BJ (cell line): ENCODE results near the gene HAPLN2. TPM values are rescaled to one million over a fixed set of nuclear protein-coding genes. Genes with fewer than 3 reads are reported as not detected.

Experiments used
- CTCF ChIA-PET: fragments of 350-600 bp; formaldehyde crosslinking; extraction: SDS; loops from one replicate; lab custom pipeline; 2021; ENCODE audit warnings: antibody characterized with exemption, inconsistent platforms; lab: Yijun Ruan, JAX
- POLR2A ChIA-PET: fragments of 300-600 bp; sonication (Branson Sonifier 250); formaldehyde crosslinking; extraction: SDS; loops from one replicate; lab custom pipeline; 2021; ENCODE audit warnings: antibody characterized with exemption; lab: Charles Lee
- DNase-seq: peaks from one replicate; pipeline ENCODE4 v3.0.0-alpha.2; 2011; ENCODE audit warnings: low read depth
- H3K27me3 ChIP-seq: 2 replicates; pipeline ENCODE4 v1.6.0; 2011; ENCODE audit warnings: low read length; ENCODE audit not compliant: control insufficient read depth, insufficient read depth
- H3K36me3 ChIP-seq: 2 replicates; pipeline ENCODE4 v1.5.1; 2011; ENCODE audit warnings: low read length; ENCODE audit not compliant: control insufficient read depth, insufficient read depth
- H3K4me3 ChIP-seq: 2 replicates; pipeline ENCODE4 v1.5.1; 2011; ENCODE audit warnings: low read depth, mild to moderate bottlenecking, control low read depth, low read length
- polyA plus RNA-seq: library from polyadenylated mRNA; depleted of rRNA; stranded (reverse); fragments of >200 nt; gene quantifications from 2 replicates; pipeline ENCODE4 v1.2.3, GENCODE V29; 2011
- TF ChIP-seq, protein P1 (sequence below): IDR thresholded peaks from 2 replicates; pipeline ENCODE4 v1.5.1; 2011; ENCODE audit warnings: low read depth, mild to moderate bottlenecking, control low read depth, inconsistent platforms, low read length, moderate library complexity; ENCODE audit not compliant: insufficient read depth

The HAPLN2 gene
- polyA plus RNA-seq, 1 experiment, result not detected

GRCh38 chr1:156662005-156662799 lies 43.0 kb downstream of the HAPLN2 start:
- POLR2A ChIA-PET, result interaction anchor here (0.6 to 0.9 kb wide), 2 partner anchors 13 to 14 kb away, joined by 4 read pairs; no protein-coding TSS in a partner anchor
- H3K4me3 ChIP-seq, result no peak overlapping the region

DNA sequence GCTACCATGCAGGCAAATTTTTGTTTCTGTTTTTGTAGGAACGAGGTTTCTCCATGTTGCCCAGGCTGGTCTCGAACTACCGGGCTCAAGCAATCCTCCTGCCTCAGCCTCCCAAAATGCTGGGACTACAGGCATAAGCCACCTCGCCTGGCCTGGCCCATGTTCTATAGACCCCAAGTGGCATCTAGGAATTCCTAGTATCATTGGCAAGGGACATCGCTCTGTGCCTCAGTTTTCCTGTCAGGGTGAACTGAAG lies 43.5 kb downstream of the HAPLN2 start:
- Histone ChIP-seq H3K36me3 (no peaks in the 10 kb centered on the region), H3K4me3 (no peak overlapping the region), H3K27me3 (no peaks in the 10 kb centered on the region)
- TF ChIP-seq, protein P1, sequence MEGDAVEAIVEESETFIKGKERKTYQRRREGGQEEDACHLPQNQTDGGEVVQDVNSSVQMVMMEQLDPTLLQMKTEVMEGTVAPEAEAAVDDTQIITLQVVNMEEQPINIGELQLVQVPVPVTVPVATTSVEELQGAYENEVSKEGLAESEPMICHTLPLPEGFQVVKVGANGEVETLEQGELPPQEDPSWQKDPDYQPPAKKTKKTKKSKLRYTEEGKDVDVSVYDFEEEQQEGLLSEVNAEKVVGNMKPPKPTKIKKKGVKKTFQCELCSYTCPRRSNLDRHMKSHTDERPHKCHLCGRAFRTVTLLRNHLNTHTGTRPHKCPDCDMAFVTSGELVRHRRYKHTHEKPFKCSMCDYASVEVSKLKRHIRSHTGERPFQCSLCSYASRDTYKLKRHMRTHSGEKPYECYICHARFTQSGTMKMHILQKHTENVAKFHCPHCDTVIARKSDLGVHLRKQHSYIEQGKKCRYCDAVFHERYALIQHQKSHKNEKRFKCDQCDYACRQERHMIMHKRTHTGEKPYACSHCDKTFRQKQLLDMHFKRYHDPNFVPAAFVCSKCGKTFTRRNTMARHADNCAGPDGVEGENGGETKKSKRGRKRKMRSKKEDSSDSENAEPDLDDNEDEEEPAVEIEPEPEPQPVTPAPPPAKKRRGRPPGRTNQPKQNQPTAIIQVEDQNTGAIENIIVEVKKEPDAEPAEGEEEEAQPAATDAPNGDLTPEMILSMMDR, result no peak
- no peak for DNase-seq
- ChIA-PET CTCF (interaction anchor here (2.3 to 18.8 kb wide), 4 partner anchors 18 to 198 kb away, joined by 9 to 548 read pairs (median 144); partner anchors contain the start of genes HAPLN2, METTL25B, NES and NTRK1), POLR2A (interaction anchor here (0.6 to 0.9 kb wide), 2 partner anchors 13 kb away, joined by 4 read pairs; no protein-coding TSS in a partner anchor)

More at GRCh38 chr1:156662005-156662799, 43.0 kb downstream of the HAPLN2 start:
- CTCF ChIA-PET, result interaction anchor here (0.7 to 18.8 kb wide), 6 partner anchors 19 to 240 kb away, joined by 3 to 548 read pairs (median 20); partner anchors contain the start of genes HAPLN2, METTL25B, NES and NTRK1
- TF ChIP-seq, protein P1, result no peak
- H3K36me3 ChIP-seq, result no peaks in the 10 kb centered on the region
- H3K27me3 ChIP-seq, result peaks cover under 1% of the 10 kb centered on the region; the same call in 1 of the 2 replicates
- DNase-seq, result no peak

DNA sequence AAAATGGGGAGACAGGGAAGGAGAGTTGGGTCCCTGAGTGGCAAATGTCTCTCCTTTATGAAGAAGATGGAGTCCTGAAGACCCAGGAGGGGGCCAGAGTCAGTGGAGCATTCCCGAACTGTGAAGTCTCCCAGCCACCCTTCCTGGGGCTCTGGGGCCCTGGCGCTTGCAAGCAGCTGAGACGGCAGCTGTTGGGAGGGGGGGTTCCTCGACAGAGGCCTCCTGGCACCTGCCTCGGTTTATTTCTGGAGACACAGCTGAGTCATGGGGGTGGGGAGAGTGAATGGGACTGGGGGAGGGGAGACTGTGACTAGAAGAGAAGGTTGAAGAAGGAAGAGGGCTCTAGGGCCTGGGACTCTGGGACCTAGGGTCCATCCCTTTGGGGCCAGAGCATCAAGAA lies 44.0 kb downstream of the HAPLN2 start:
- POLR2A ChIA-PET, result no interaction called here
- TF ChIP-seq, protein P1, result no peak
- Histone ChIP-seq H3K36me3 (no peaks in the 10 kb centered on the region), H3K4me3 (no peak overlapping the region), H3K27me3 (no peaks in the 10 kb centered on the region)
- CTCF ChIA-PET, result interaction anchor here (3.3 to 18.8 kb wide), 2 partner anchors 18 to 63 kb away, joined by 30 to 548 read pairs; partner anchors contain the start of genes METTL25B and NES
- DNase-seq, result no peak

DNA sequence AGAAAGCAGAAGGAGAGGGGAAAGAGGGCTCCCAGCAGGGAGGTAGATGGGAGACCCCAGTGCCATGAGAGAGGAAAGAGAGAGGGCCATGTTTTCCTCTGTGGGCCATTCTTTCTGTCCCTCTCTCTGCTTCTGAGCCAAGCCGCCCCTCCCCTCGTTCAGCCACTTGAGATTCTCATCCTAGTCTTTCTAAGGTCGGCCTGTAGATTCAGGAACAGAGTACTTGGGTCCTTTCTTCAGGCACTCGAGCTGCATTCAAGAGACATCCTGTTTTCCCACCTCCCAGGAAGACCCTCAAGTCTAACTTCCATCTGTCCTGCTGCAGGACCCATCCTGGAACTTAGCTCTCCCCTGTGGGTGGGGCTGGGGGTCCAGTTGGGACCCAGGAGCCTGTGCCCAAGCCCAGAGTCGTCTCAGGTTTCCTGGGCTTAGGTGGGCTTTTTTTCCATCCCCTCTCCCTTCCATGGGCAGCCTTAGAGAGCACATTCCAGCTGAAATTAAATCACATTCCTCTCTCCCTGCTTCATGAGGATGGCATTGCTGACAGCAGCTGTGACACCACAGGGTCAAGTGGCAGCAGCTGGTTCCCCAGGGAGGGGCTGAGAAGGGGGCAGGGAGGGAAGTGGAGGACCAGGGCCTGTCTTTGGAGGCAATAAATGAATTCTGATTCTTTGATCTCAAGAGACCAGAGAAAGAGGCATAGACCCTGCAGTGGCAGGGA lies 45.0 kb downstream of the HAPLN2 start:
- 0 out of 2 replicates have a peak, but pooled peaks cover 1% of the 10 kb centered on the region for H3K36me3 ChIP-seq
- no peak for DNase-seq
- ChIA-PET CTCF (interaction anchor here (1.2 to 18.8 kb wide), 4 partner anchors 17 to 63 kb away, joined by 3 to 548 read pairs (median 4); partner anchors contain the start of gene NES), POLR2A (interaction anchor here (0.9 kb wide), 1 partner anchor 13 kb away, joined by 6 read pairs; the partner anchor contains the start of gene NES)
- TF ChIP-seq, protein P1, result no peak
- no peaks in the 10 kb centered on the region for H3K27me3 ChIP-seq
- H3K4me3 ChIP-seq, result no peak overlapping the region
